ENCODE data around the gene SLC22A31. TPM values are rescaled to one million over a fixed set of nuclear protein-coding genes. Genes with fewer than 3 reads are reported as not detected.

Gene SLC22A31
- total RNA-seq, 1 donor from 2014 or later = not detected

GRCh38 chr16:89156740-89157645, 43.3 kb downstream of the SLC22A31 start:
- intact Hi-C loops (cut with DNase I) = no loop called here
- no peak for DNase-seq (ENCODE audit: low spot score)

- DNase-seq (ENCODE audit: low spot score) = no peak
- intact Hi-C loops (cut with DNase I) = no loop called here
Measured at GRCh38 chr16:89155851-89156739, 44.2 kb downstream of the SLC22A31 start.

- intact Hi-C loops (cut with DNase I) = no loop called here
- no peak for DNase-seq (ENCODE audit: low spot score)
Measured at GRCh38 chr16:89155184-89155679, 45.1 kb downstream of the SLC22A31 start.

GRCh38 chr16:89154390-89155183, 45.8 kb downstream of the SLC22A31 start:
- intact Hi-C loops (cut with DNase I) = no loop called here
- no peak for DNase-seq (ENCODE audit: low spot score)

- DNase-seq (ENCODE audit: low spot score) = no peak
- intact Hi-C loops (cut with DNase I) = no loop called here
Measured at GRCh38 chr16:89153848-89154271, 46.5 kb downstream of the SLC22A31 start.

- intact Hi-C loops (cut with DNase I) = no loop called here
- DNase-seq (ENCODE audit: low spot score) = no peak
Measured at GRCh38 chr16:89152831-89153700, 47.3 kb downstream of the SLC22A31 start.

GRCh38 chr16:89150981-89151380, 49.4 kb downstream of the SLC22A31 start:
- intact Hi-C loops (cut with DNase I) = no loop called here
- DNase-seq (ENCODE audit: low spot score) = no peak

GRCh38 chr16:89150090-89150835, 50.1 kb downstream of the SLC22A31 start:
- no peak for DNase-seq (ENCODE audit: low spot score)
- intact Hi-C loops (cut with DNase I) = no loop called here

GRCh38 chr16:89149386-89149785, 51.0 kb downstream of the SLC22A31 start:
- DNase-seq (ENCODE audit: low spot score) = no peak
- intact Hi-C loops (cut with DNase I) = no loop called here

- intact Hi-C loops (cut with DNase I) = no loop called here
- DNase-seq (ENCODE audit: low spot score) = no peak
Measured at GRCh38 chr16:89147085-89147817, 53.1 kb downstream of the SLC22A31 start.

GRCh38 chr16:89146211-89147005, 53.9 kb downstream of the SLC22A31 start:
- intact Hi-C loops (cut with DNase I) = no loop called here
- no peak for DNase-seq (ENCODE audit: low spot score)

Other genes with a start within 250 kb of the SLC22A31 start
- 5.9 TPM for gene CBFA2T3, start 223.3 kb downstream of the SLC22A31 start, total RNA-seq
- gene ACSF3, start 106.7 kb downstream of the SLC22A31 start, total RNA-seq = 14.7 TPM
- 0.27 TPM for gene CDH15, start 28.8 kb downstream of the SLC22A31 start, total RNA-seq
- gene ZNF778, start 17.2 kb upstream of the SLC22A31 start, total RNA-seq = 9.7 TPM